MM.1S (cell line): Measurements from ENCODE around the gene MRPL42.
A peak's percentile ranks its signal among the peaks of the same experiment; 100 is the strongest.

ENCODE experiments used
- DNase-seq: peaks from one replicate; pipeline ENCODE4 v3.0.0-alpha.2; 2015
- H2AFZ ChIP-seq: fragments of 300-600 bp; sonication (generic); 2 replicates; pipeline ENCODE4 v1.6.0; 2016; ENCODE audit warnings: antibody characterized with exemption, low read length
- H3F3A ChIP-seq: fragments of 300-600 bp; sonication (generic); 2 replicates; pipeline ENCODE4 v1.6.1; 2016; ENCODE audit warnings: mild to moderate bottlenecking, antibody characterized with exemption, low read length, moderate library complexity, mixed read lengths; ENCODE audit not compliant: insufficient read depth
- H3K27ac ChIP-seq: fragments of 300-600 bp; sonication (generic); 2 replicates; pipeline ENCODE4 v1.5.1; 2016; ENCODE audit warnings: mild to moderate bottlenecking, low read length
- H3K27me3 ChIP-seq: fragments of 300-600 bp; sonication (generic); replicated peaks from 2 replicates; pipeline ENCODE4 v1.6.0; 2016; ENCODE audit warnings: low read length; ENCODE audit not compliant: insufficient read depth
- H3K36me3 ChIP-seq: fragments of 300-600 bp; sonication (generic); replicated peaks from 2 replicates; pipeline ENCODE4 v1.6.1; 2016; ENCODE audit warnings: mild to moderate bottlenecking, low read length, mixed read lengths; ENCODE audit not compliant: insufficient read depth
- H3K4me1 ChIP-seq: fragments of 300-600 bp; sonication (generic); 2 replicates; pipeline ENCODE4 v1.6.1; 2016; ENCODE audit warnings: low read length, mixed read lengths
- H3K4me2 ChIP-seq: fragments of 300-600 bp; sonication (generic); 2 replicates; pipeline ENCODE4 v1.6.0; 2016; ENCODE audit warnings: low read depth, low read length
- H3K4me3 ChIP-seq: fragments of 300-600 bp; sonication (generic); 2 replicates; pipeline ENCODE4 v1.5.1; 2016; ENCODE audit warnings: low read length, mixed read lengths
- H3K79me2 ChIP-seq: fragments of 300-600 bp; sonication (generic); 2 replicates; pipeline ENCODE4 v1.6.1; 2016; ENCODE audit warnings: mixed run types, low read length, mixed read lengths
- H3K9ac ChIP-seq: fragments of 300-600 bp; sonication (generic); 2 replicates; pipeline ENCODE4 v1.6.1; 2016; ENCODE audit warnings: low read length, mixed read lengths
- H3K9me2 ChIP-seq: fragments of 300-600 bp; sonication (generic); replicated peaks from 2 replicates; pipeline ENCODE4 v1.6.1; 2016; ENCODE audit warnings: mild to moderate bottlenecking, low read length, mixed read lengths; ENCODE audit not compliant: insufficient read depth
- H3K9me3 ChIP-seq: fragments of 300-600 bp; sonication (generic); replicated peaks from 2 replicates; pipeline ENCODE4 v1.6.1; 2016; ENCODE audit warnings: mild to moderate bottlenecking, low read length, mixed read lengths; ENCODE audit not compliant: insufficient read depth
- H4K20me1 ChIP-seq: fragments of 300-600 bp; sonication (generic); 2 replicates; pipeline ENCODE4 v1.6.1; 2016; ENCODE audit warnings: mild to moderate bottlenecking, low read length, moderate library complexity, mixed read lengths; ENCODE audit not compliant: insufficient read depth
- EZH2 ChIP-seq: fragments of 300-600 bp; sonication (generic); optimal IDR thresholded peaks from 2 replicates; pipeline ENCODE3; 2017; ENCODE audit warnings: low read depth, mild to moderate bottlenecking, antibody characterized with exemption, low read length, mixed read lengths
- EZH2phosphoT487 ChIP-seq: fragments of 300-600 bp; sonication (generic); IDR thresholded peaks from 2 replicates; pipeline ENCODE4 v1.6.1; 2018; ENCODE audit warnings: antibody characterized with exemption, low read length
- TF ChIP-seq, protein P1 (sequence below): fragments of 300-600 bp; sonication (generic); IDR thresholded peaks from 2 replicates; pipeline ENCODE4 v1.5.1; 2016; ENCODE audit warnings: antibody characterized with exemption, low read length, mixed read lengths

Gene MRPL42

DNA sequence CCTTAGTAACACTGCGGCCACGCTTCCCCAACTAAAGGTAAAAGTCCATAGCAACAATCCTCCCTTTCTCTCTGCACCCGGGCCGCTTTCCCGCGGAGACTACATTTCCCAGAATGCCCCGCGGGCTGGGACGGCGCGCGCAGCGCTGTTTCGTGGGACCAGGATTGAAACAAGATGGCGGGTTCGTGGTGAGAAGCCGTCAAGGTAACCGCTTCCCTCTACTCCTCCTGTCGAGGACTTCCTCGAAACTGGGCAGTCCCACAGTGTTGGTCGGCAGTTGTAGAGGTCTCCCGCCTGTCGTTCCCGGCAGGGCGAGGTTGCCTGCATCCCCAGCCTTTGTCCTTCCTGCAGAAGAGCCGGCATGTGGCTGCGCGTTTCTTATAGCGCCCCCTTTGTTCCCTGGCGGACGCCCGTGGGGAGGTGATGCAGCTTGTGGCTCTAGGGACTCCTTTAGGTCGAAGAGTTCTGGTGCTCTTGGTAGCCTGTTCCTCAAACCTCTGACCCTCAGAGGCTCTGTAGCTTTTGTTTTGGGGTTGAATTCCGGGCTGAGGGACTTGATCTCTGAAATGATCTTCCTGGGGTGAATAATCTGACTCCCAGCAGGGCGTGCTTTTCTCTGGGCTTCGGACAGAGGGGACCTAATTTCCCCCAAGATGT, at the start of gene MRPL42:
MRPL42 (plus strand) TSS at position 164 of the 657 bp plus-strand sequence. CDS start 1,772 bp downstream, outside the sequence.
- H4K20me1 ChIP-seq, result no peaks in the 10 kb centered on the region
- H3K36me3 ChIP-seq, result no peaks in the 10 kb centered on the region
- no peaks in the 10 kb centered on the region for H3K27me3 ChIP-seq
- H3K4me2 ChIP-seq, result peak within 1 kb of the TSS; percentile 68
- peak within 1 kb of the TSS; percentile 93 for H2AFZ ChIP-seq
- H3K4me3 ChIP-seq, result peak within 1 kb of the TSS; percentile 88
- H3K4me1 ChIP-seq, result 0 out of 2 replicates have a peak, but pooled peaks cover 5% of the 10 kb centered on the region
- H3K9me2 ChIP-seq, result no peaks in the 10 kb centered on the region
- TF ChIP-seq EZH2phosphoT487, result no peak
- TF ChIP-seq EZH2, result no peak
- TF ChIP-seq, protein P1, sequence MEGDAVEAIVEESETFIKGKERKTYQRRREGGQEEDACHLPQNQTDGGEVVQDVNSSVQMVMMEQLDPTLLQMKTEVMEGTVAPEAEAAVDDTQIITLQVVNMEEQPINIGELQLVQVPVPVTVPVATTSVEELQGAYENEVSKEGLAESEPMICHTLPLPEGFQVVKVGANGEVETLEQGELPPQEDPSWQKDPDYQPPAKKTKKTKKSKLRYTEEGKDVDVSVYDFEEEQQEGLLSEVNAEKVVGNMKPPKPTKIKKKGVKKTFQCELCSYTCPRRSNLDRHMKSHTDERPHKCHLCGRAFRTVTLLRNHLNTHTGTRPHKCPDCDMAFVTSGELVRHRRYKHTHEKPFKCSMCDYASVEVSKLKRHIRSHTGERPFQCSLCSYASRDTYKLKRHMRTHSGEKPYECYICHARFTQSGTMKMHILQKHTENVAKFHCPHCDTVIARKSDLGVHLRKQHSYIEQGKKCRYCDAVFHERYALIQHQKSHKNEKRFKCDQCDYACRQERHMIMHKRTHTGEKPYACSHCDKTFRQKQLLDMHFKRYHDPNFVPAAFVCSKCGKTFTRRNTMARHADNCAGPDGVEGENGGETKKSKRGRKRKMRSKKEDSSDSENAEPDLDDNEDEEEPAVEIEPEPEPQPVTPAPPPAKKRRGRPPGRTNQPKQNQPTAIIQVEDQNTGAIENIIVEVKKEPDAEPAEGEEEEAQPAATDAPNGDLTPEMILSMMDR, result peak; percentile 89
- no peaks in the 10 kb centered on the region for H3K9me3 ChIP-seq
- no peaks in the 10 kb centered on the region for H3F3A ChIP-seq
- H3K27ac ChIP-seq, result peak within 1 kb of the TSS; percentile 74; the same call in 1 of the 2 replicates
- peaks cover 37% of the 10 kb centered on the region for H3K79me2 ChIP-seq
- H3K9ac ChIP-seq, result peak within 1 kb of the TSS; percentile 73
- peak; percentile 89 for DNase-seq

DNA sequence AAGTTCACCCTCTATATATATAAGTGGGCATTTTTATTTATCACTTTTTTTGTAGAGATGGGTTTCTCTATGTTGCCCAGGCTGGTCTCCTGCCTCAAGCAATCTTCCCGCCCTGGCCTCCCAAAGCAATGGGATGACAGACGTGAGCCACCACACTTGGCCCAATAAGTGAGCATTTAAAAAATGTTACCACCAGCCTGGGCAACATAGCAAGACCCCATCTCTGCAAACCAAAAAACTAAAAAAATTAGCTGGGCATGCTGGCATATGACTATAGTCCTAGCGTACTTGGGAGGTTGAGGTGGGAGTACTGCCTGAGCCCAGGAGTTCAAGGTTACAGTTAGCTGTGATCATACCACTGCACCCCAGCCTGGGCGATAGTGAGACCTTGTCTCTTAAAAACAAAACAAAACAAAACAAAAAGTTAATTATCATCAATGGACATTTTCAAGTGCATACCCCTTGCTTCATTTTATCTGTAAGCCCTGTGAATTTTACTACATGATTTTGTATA, 49.3 kb upstream of the MRPL42 start:
- Histone ChIP-seq H3K4me2 (no peak overlapping the region), H3K4me3 (no peak overlapping the region), H3K4me1 (peaks cover 36% of the 10 kb centered on the region), H3K27ac (no peak overlapping the region), H3K79me2 (peaks cover 97% of the 10 kb centered on the region), H2AFZ (no peak overlapping the region), H4K20me1 (peaks cover 30% of the 10 kb centered on the region; the same call in 1 of the 2 replicates), H3K9me2 (no peaks in the 10 kb centered on the region), H3K9ac (no peak overlapping the region), H3K9me3 (no peaks in the 10 kb centered on the region), H3K27me3 (no peaks in the 10 kb centered on the region), H3F3A (peaks cover 25% of the 10 kb centered on the region), H3K36me3 (no peaks in the 10 kb centered on the region)
- TF ChIP-seq, protein P1, result no peak
- no peak for TF ChIP-seq EZH2
- TF ChIP-seq EZH2phosphoT487, result no peak
- DNase-seq, result no peak

DNA sequence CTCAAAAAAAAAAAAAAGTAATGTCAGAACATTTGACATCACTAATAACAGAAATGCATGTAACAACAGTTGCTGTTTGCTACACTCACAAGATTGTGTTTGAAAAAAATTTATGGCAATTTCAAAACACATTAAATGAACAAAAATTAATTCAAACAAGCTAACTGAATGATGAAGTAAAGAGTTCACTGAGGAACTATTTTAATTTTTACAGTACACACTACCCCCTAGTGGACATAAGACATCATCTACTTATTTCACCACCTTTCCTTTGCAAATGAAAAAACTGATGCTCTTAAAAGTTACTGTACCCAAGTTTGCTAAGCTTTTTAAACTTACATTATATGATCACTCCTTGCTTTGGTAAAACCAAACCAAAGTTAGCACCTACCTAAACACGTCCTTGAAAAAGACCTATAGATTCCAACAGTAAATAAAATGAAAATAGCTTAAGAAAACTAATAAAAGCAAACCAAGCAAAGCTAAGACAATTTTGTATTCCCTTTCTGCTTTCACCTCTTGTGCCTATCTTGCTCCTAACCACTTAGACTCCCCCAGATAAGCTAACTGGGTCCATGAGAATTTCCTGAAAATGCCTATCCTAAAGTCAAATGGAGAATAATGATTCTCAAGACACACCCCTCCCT, 47.8 kb upstream of the MRPL42 start:
- H3K27ac ChIP-seq, result no peak overlapping the region
- peak; percentile 64 for DNase-seq
- H3K4me1 ChIP-seq, result peaks cover 36% of the 10 kb centered on the region
- H3K36me3 ChIP-seq, result no peaks in the 10 kb centered on the region
- no peak overlapping the region for H3K9ac ChIP-seq
- TF ChIP-seq, protein P1, result peak; percentile 62
- no peak for TF ChIP-seq EZH2phosphoT487
- no peak overlapping the region for H3K4me3 ChIP-seq
- H3F3A ChIP-seq, result peaks cover 25% of the 10 kb centered on the region
- H4K20me1 ChIP-seq, result peaks cover 40% of the 10 kb centered on the region; the same call in 1 of the 2 replicates
- H3K79me2 ChIP-seq, result peaks cover 97% of the 10 kb centered on the region
- H3K9me2 ChIP-seq, result no peaks in the 10 kb centered on the region
- H2AFZ ChIP-seq, result no peak overlapping the region
- no peaks in the 10 kb centered on the region for H3K27me3 ChIP-seq
- H3K4me2 ChIP-seq, result peak overlapping the region; percentile 18; the same call in 1 of the 2 replicates
- no peaks in the 10 kb centered on the region for H3K9me3 ChIP-seq
